Measurements from ENCODE around the gene ZNF236. TPM values are rescaled to one million over a fixed set of nuclear protein-coding genes. Genes with fewer than 3 reads are reported as not detected.

The ZNF236 gene
- total and polyA plus RNA-seq, 2 of the 13 experiments (the other 11 are each of a cell fraction or from before 2014, with no cell fraction given): 3.0 to 7.2 TPM

DNA sequence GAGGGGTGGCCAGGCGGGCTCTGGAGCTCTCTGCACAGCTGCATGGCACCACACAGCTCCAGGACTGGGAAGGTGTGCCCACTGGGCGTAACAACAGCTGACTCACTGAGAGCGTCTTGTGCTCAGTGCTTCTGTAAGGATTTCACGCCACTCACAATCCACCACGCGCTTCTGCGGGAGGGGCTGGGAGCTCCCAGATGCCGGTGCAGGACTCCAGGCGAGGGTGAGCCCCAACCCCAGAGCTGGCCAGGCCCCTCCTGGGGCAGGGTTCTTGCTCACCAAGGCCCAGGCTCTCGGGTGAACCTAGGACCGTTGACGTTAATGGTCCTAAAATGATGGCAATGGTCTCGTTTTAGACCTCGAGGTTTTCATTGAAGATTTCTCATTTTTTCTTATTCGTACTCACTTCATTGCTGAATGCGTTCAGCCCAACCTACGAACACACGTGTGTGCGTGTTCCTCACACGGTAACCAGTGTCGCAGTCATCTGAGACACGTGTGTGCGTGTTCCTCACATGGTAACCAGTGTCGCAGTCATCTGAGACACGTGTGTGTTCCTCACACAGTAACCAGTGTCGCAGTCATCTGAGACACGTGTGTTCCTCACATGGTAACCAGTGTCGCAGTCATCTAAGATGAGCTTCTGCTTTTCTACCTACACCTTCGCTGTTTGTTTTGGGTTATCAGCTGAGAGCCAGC lies 38.4 kb upstream of the ZNF236 start:
- Histone ChIP-seq H2AFZ (ENCODE audit: low read length) (no peak overlapping the region), H3K27me3 (ENCODE audit: control insufficient read depth in 1 of 2, insufficient read depth in 2 of 2, low read length in 2 of 2) (no peaks in the 10 kb centered on the region; a peak in 3 of 5 replicates)
- POLR2A ChIA-PET: no interaction called here

DNA sequence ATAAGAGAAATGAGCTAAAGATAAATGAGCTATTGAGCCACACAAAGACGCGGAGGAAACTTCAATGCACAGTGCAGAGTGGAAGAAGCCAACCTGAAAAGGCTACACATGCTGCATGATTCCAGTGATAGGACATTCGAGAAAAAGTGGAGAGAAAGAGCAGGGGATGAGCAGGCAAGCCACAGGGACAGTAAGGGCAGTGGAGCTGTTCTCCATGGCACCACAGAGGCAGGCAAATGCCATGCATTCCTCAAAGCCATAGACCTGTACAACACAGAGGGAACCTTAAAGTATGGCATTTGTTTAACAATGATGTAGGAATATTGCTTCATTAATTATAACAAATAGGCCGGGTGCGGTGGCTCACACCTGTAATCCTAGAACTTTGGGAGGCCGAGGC lies 36.5 kb upstream of the ZNF236 start:
- intact Hi-C loops (cut with micrococcal nuclease; ENCODE audit: unreplicated experiment): no loop called here
- BruUV-seq (replicated peaks): no TSS peak
- ChIA-PET CTCF (ENCODE audit: low intra/inter-chr PET ratio, low total read pairs) (no interaction called here), POLR2A (no interaction called here)
- H3K4me1 ChIP-seq (ENCODE audit: insufficient read depth, low read length): no peaks in the 10 kb centered on the region
- no peak overlapping the region for H3K9ac ChIP-seq (ENCODE audit: insufficient read depth, low read depth, low read length)
- DNase-seq (ENCODE audit: low spot score) (no peak), FAIRE-seq (no peak), ATAC-seq (no peak)
- peaks cover 0 to 2% of the 10 kb centered on the region in 2 experiments; a peak in 3 of 5 replicates for H3K27me3 ChIP-seq (ENCODE audit: control insufficient read depth in 1 of 2, insufficient read depth in 2 of 2, low read length in 2 of 2)
- no peak overlapping the region for H2AFZ ChIP-seq (ENCODE audit: low read length)
- no peak overlapping the region for H3K4me2 ChIP-seq (ENCODE audit: low read depth, low read length)
- H3K9me3 ChIP-seq (ENCODE audit: low read length): peaks cover 2% of the 10 kb centered on the region; the same call in 1 of the 2 replicates
- H3K36me3 ChIP-seq (replicated peaks in 1 of 2; ENCODE audit: control insufficient read depth in 1 of 2, insufficient read depth in 2 of 2, low read length in 2 of 2): no peaks in the 10 kb centered on the region
- TF ChIP-seq PCBP1 (IDR thresholded peaks at IDR 0.05; ENCODE audit: borderline replicate concordance, low read depth, low read length) (no peak), NAIF1 (CRISPR knock-in tag; IDR thresholded peaks at IDR 0.05; ENCODE audit: borderline replicate concordance) (no peak), ZNF616 (CRISPR knock-in tag; IDR thresholded peaks at IDR 0.05; ENCODE audit: low read depth) (no peak)
- TF ChIP-seq, protein P1, sequence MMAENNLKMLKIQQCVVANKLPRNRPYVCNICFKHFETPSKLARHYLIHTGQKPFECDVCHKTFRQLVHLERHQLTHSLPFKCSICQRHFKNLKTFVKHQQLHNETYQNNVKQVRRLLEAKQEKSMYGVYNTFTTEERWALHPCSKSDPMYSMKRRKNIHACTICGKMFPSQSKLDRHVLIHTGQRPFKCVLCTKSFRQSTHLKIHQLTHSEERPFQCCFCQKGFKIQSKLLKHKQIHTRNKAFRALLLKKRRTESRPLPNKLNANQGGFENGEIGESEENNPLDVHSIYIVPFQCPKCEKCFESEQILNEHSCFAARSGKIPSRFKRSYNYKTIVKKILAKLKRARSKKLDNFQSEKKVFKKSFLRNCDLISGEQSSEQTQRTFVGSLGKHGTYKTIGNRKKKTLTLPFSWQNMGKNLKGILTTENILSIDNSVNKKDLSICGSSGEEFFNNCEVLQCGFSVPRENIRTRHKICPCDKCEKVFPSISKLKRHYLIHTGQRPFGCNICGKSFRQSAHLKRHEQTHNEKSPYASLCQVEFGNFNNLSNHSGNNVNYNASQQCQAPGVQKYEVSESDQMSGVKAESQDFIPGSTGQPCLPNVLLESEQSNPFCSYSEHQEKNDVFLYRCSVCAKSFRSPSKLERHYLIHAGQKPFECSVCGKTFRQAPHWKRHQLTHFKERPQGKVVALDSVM (CRISPR knock-in tag; IDR thresholded peaks at IDR 0.05): no peak
- no peaks in the 10 kb centered on the region for H3K79me2 ChIP-seq (ENCODE audit: insufficient read depth, low read length)
- H4K20me1 ChIP-seq (ENCODE audit: insufficient read depth, low read length): no peaks in the 10 kb centered on the region
- no peak overlapping the region for H3K4me3 ChIP-seq (replicated peaks in 1 of 3; ENCODE audit: insufficient read depth in 1 of 3, low read depth in 2 of 3, low read length in 3 of 3)
- 57% methylated on average over 5 of the region's 6 CpGs for WGBS (ENCODE audit: low lambda C conversion rate)
- in situ Hi-C loops (cut with HindIII; ENCODE audit: extremely low pct_ligation_motif_present, low pct_unique_long_range_greater_than_20kb): no loop called here
- no peak overlapping the region for H3K27ac ChIP-seq (ENCODE audit: extremely low read length, insufficient read depth, low read length)

More for the DNA sequence above, 38.4 kb upstream of the ZNF236 start:
- Histone ChIP-seq H3K9me3 (ENCODE audit: low read length) (no peaks in the 10 kb centered on the region), H3K4me3 (replicated peaks in 1 of 3; ENCODE audit: insufficient read depth in 1 of 3, low read depth in 2 of 3, low read length in 3 of 3) (no peak overlapping the region), H3K4me1 (ENCODE audit: insufficient read depth, low read length) (peaks cover 10% of the 10 kb centered on the region), H3K4me2 (ENCODE audit: low read depth, low read length) (no peak overlapping the region), H4K20me1 (ENCODE audit: insufficient read depth, low read length) (no peaks in the 10 kb centered on the region), H3K36me3 (replicated peaks in 1 of 2; ENCODE audit: control insufficient read depth in 1 of 2, insufficient read depth in 2 of 2, low read length in 2 of 2) (no peaks in the 10 kb centered on the region), H3K9ac (ENCODE audit: insufficient read depth, low read depth, low read length) (no peak overlapping the region), H3K79me2 (ENCODE audit: insufficient read depth, low read length) (no peaks in the 10 kb centered on the region), H3K27ac (ENCODE audit: extremely low read length, insufficient read depth, low read length) (no peak overlapping the region)
- BruUV-seq (replicated peaks): no TSS peak
- ATAC-seq (no peak), DNase-seq (ENCODE audit: low spot score) (no peak), FAIRE-seq (no peak)
- CTCF ChIA-PET (ENCODE audit: low intra/inter-chr PET ratio, low total read pairs): no interaction called here
- in situ Hi-C loops (cut with HindIII; ENCODE audit: extremely low pct_ligation_motif_present, low pct_unique_long_range_greater_than_20kb) (no loop called here), intact Hi-C loops (cut with micrococcal nuclease; ENCODE audit: unreplicated experiment) (no loop called here)
- 54% methylated on average over 21 of the region's 29 CpGs for WGBS (ENCODE audit: low lambda C conversion rate)
- no peak for TF ChIP-seq TBP (CRISPR knock-in tag; IDR thresholded peaks at IDR 0.05)
- TF ChIP-seq, protein P2, sequence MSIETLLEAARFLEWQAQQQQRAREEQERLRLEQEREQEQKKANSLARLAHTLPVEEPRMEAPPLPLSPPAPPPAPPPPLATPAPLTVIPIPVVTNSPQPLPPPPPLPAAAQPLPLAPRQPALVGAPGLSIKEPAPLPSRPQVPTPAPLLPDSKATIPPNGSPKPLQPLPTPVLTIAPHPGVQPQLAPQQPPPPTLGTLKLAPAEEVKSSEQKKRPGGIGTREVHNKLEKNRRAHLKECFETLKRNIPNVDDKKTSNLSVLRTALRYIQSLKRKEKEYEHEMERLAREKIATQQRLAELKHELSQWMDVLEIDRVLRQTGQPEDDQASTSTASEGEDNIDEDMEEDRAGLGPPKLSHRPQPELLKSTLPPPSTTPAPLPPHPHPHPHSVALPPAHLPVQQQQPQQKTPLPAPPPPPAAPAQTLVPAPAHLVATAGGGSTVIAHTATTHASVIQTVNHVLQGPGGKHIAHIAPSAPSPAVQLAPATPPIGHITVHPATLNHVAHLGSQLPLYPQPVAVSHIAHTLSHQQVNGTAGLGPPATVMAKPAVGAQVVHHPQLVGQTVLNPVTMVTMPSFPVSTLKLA (IDR thresholded peaks at IDR 0.05): peak; percentile 92
- TF ChIP-seq ONECUT2 (CRISPR knock-in tag; IDR thresholded peaks at IDR 0.05): no peak
